HG02759 (cell line): ENCODE results near the gene CDRT4.
"Not testable (repeated sequence)": the region's sequence is repeated elsewhere in the genome, so short reads cannot be mapped to it uniquely, and the experiment has no call there.

Experiments
- ATAC-seq: cut with Tn5 transposase; IDR thresholded peaks from one replicate; pipeline ENCODE4 v1.9.1; 2021; ENCODE audit warnings: mild to moderate bottlenecking, moderate library complexity; ENCODE audit not compliant: unreplicated experiment

The CDRT4 gene

DNA sequence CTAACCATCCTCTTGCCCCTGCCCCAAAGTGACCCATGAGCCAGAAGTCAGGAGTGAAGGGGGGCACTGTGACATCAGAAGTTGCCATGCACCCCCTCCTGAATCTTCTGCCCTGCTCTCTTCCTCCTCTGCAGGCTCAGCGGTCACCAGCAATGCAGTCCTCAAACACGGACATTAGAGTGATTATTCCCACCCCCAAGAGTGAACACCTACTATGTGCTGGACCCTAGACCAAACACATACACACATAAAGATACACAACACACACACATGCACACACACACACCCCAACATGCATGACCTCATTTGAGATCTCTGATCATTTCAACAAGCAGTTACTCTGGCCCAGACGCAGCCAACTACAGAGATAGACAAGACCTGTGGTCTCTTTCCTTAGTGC lies at the start of gene CDRT4:
TSS of gene CDRT4 (minus strand) at position 30 of the 400 bp plus-strand sequence. CDS start 27,383 bp downstream, outside the sequence.
- ATAC-seq, result no peak

DNA sequence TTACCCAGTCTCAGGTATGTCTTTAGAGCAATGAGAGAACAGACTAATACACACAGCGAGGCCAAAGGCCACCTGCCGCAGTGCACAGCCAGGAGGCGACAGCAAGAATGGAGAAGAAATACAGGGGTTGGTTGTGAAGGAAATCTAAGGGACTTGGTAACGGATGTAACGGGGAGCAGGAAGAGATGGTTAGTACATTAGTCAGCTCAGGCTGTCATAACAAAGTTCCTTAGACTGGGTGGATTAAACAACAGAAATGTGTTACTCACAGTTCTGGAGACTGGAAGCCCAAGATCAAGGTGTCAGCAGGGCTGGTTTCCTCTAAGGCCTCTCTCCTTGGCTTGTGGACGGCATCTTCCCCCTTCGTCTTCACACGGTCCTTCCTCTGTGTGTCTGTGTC lies 48.7 kb upstream of the CDRT4 start:
- no peak for ATAC-seq

DNA sequence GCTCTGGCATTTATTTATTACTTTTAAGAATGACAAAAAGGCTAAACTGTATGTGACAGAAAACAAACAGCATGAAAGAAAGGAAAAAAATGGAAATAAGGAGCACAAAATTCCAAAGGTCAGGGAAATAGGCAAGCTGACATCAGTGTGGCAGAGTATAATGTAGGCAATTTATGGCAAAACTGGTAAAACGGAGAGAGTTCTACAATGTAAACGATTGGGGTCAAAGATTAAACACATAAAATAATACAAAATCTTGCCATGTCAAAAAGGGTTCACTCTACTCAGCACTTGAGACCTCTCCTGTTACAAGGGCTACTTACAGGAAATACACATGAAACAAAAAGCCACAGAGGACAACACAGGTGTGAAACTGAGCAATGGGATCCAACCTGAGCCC lies 47.0 kb upstream of the CDRT4 start:
- ATAC-seq, result no peak

DNA sequence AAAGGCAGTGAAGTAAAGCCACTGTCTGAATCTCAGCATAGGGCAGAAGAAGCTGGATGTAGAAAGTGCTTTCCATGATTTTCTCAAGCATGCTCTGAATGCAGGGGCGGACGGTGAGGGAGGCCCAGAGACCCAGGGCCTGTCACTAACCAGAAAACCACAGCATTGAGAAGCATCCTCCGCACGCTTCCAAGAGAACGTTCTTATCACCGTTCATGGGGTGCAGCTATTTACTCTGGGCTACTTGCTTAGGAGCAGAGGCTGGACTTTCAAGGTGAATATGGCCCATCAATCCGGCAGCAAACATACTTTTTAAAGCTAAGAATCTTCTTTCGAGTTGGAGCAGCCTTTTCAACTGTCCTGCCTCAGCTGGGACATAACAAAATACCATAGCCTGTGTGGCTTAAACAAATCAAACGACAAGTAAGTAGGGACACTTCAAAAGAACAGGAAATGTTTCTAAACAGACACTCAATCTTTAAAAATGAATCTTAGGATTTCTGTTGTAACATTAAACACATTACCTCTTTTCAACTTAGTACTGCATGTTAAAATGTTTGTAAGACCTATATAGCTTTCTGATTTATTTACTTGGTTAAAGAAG lies 46.5 kb upstream of the CDRT4 start:
- no peak for ATAC-seq

DNA sequence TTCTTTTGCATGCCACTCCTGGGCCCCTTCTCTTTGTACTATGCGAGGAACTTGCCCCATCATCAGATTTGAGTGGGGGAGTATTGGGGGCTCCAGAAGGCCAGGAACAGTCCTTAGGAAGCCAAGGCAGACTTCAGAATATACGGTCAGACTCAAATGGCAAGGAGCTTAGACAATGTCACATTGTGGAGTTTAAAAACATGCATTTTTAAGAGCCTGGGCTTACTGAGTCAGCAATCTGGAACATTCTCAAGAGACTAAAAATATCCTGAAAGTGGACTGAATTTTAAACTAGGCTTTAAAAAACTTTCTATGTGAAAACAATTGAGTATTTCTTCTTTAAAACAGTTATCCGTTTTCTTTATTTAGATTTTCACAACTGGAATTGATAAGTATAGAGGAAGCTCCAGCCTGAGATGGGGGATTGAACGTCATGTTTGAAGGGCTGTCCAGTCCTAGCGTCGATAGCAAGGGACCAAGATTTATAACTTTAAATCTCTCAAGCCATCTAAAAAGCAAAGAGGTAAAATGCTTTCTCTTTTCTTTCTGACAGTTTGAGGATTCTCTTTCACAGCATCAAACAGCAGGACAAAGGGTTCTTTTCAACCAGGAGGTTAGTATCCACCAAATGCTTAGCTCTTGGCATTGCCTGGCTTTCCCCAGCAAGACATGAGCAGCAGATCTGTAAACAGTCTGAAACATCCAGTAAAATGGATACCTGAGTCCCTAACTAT lies 45.8 kb upstream of the CDRT4 start:
- no peak for ATAC-seq

DNA sequence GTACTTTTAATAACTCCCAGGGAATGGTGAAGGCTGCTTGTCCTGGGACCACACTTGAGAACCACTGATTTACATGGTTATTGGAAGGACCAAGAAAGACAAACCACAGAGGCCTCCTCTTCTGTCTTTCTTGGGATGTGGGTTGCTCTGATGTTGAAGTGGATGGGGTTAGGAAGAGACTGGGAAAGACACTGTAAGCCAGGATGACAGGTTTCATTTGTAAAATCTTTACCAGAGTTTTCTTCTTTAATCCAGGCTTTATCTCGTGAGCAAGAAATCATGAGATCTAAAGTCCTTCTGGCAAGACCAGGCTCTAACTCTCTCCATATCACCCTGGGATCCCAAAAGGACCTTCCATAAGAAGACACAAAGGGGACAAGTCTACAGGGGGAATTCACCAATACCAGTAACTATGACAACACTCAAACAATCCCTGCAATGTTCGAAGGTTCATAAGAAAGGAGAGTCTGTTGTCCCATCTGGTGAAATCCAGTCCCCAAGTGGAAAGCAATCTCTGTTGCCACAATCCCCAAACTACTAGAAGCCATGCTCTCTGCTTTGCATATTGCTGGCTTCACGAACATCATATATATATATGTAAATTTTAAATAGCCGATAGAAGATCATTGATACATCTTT lies 44.8 kb upstream of the CDRT4 start:
- no peak for ATAC-seq

DNA sequence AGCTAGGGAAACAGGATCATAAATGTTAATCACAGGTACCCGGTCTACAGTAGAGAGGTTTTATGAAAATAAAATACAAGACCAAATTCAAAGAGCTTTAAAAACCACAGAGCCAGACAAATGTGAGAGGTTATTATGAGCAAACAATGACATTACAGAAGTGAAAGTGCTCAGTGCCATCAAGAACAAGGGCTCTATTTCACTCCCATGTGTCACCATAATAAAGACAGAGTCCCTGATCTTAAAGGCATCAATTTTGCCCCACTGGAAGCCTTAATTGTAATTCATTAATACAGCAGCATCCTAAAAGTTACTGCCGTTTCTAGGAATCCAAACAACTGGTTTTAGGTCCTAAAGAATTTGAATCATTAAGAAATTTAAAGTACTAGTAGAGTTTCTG lies 43.7 kb upstream of the CDRT4 start:
- no peak for ATAC-seq

DNA sequence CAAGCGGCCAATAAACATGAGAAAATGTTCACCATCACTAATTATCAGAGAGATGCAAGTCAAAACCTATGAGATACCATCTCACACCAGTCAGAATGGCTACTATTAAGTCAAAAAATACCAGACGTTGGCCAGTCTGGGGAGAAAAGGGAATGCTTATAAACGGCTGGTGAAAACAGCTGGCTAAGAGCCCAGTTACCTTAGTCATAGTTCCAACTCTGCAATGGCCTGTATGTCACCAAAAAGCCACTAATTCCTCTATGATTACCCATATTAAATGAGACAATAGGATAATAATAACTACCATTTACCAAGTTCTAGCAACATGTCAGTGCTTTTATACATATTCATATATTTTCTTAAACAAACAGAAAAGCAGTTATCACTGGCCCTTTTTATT lies 42.9 kb upstream of the CDRT4 start:
- no peak for ATAC-seq

DNA sequence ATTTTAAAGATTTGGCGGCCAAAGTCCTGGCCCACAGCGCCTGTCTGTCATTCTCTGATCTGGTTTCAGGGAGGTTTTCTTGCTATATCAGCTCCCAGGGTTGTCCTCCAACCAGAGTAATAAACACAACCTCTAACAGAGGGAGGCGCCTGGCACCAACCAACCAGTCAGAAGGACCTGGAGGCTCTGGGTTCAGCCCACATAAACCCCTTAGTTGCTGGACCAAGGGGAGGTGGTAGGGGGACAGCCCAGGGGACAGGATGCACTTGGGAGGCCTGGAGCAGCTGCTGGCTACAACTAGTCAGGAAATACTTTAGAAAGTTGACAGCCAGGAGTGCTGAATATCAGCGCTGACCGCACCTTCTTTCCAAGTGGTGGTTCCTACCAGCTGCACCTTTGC lies 41.7 kb upstream of the CDRT4 start:
- ATAC-seq, result no peak

DNA sequence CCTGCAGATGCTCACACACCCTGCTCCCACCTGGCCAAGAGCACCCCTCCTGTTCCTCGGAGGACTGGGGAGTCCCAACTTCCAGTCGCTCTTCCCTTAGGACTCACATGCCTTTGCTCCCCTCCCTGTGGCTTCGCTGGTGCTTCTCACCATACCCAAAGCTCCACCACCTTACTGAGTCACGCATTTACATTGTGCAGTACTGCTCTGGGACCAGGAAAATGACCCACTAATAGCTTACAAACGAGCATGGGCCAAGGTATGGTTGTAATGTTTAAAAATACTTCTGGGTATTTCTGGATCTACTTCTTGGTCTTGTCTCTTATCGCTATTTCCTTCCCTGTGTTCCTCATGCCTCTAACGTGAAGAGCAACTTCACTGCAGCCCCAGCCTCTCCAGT lies 41.0 kb upstream of the CDRT4 start:
- ATAC-seq, result no peak

DNA sequence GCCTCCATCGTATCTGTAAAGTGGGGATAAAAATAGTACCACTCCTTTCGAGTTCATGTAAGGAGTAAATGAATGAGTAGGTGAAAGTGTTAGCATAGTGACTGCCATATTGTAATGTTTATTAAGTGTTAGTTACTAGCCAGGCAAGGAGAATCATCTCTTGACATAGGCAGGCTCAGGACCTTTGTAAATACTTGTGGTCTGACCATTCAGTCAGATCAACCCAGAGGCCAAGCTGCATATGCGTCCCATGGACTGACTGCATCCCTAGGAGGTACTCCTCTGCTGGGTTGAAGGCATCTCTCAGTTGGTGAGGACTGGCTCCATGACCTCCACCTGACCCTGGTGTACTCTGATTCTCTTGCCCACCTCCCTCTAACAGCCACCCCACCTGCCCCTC lies 40.5 kb upstream of the CDRT4 start:
- no peak for ATAC-seq

DNA sequence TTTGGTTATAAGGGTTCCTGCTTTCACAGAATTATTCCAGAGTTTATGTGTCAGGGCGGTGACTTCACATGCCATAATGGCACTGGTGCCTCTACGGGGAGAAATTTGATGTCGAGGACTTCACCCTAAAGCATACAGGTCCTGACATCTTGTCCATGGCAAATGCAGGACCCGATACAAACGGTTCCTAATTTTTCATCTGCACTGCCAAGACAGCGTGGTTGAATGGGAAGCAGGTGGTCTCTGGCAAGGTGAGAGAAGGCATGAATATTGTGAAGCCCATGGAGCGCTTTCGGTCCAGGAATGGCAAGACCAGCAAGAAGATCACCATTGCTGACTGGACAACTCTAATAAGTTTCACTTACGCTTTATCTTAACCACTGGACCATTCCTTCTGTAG lies 39.6 kb upstream of the CDRT4 start:
- ATAC-seq, result no peak

DNA sequence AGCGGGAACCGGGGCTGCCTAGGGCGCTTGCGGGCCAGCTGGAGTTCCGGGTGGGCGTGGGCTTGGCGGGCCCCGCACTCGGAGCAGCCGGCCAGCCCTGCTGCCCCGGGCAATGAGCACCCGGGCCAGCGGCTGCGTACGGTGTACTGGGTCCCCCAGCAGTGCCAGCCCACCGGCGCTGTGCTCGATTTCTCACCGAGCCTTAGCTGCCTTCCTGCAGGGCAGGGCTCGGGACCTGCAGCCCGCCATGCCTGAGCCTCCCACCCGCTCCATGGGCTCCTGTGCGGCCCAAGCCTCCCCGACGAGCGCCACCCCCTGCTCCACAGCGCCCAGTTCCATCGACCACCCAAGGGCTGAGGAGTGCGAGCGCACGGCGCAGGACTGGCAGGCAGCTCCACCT lies 38.3 kb upstream of the CDRT4 start:
- not testable (repeated sequence) for ATAC-seq

DNA sequence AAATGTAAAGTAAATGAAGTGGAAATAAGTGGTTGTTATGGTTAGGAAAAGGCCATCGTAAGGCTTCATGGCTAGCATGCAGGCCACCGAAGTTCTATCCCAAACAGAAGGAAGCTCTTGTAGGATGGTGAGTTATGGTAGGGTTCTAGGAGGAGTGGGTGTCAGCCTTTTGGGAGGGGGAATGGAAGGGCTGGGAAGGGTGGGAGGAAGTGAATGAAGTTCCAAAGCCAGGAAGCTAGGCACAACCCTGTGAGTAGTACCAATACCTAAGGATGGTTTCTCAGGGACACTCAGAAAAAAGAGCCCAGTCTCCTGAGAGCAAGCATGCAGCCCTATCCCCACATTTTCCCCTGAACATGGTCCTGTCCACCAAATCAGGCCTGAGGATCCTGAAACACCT lies 36.3 kb upstream of the CDRT4 start:
- no peak for ATAC-seq

DNA sequence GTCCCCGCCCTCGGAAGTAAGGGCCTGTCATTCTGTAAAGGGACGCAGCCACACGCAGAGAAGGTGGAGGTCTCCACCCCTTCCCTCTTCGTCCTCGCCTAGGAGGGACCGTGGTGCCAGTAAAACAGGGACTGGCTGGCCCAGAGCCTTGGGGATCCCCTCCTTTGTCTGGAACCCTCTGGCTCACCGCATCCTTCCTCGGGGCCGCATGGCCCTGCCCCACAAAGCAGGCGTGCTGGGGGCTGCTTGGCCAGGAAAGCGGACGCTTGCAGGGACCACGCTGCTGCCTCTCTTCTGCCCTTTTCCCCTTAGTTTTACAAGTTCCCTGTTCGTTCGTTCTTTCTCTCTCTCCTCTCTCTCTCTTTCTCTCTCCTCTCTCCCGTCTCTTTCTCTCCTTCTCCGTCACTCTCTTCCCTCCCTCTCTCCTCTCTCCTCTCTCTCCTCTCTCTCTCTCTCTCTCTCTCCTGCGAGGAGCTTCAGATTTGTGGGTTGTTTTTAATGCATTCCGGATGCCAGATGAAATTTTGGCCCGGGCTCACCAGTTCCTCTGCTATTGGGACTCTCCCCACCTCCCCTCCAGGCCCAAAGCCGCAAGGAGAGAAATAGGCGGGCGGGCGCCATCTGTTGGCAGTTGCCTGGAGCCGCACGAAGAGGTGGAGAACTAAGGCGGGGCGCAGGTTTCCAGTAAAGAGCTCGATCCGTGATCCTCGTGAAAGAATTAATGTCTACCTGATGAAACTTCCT lies 35.1 kb upstream of the CDRT4 start:
- ATAC-seq, result peak; percentile 96

DNA sequence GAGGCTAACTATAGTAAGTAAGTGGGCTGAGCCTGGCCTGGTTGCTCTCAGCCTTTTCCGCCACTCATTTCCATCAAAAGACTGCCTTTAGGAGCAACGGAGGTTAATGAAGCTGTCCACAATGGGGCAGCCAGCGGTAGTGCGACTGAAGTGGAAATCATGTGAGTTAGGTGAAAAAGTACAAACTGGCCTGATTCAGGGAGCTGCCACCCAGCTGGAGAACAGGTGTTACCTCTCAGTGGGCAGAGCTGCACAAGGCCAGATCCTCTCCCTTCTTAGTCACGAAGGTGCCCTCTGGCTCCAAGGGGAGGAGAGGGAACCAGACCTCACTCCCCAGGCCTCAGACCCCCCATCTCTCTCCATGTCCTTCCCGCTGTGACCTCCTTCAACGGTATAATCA lies 34.4 kb upstream of the CDRT4 start:
- ATAC-seq, result no peak

DNA sequence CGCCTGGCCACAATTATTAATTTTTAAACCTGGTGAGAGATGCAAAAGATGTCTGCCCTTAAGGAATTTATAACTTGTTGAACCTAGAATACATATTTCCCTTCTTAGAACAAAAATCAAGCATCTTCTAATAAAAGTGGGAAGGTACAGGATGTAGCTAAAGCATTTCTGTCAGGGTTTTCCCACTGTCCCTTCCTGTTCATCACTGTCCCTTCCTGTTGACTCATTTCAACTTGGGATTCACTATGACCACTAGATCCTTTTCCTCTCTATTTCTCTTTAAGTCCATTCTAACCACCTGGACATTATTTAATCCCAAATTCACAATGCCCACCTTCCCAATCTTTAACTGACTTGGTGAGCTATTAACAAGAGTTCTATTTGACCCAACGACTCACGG lies 33.9 kb upstream of the CDRT4 start:
- no peak for ATAC-seq

DNA sequence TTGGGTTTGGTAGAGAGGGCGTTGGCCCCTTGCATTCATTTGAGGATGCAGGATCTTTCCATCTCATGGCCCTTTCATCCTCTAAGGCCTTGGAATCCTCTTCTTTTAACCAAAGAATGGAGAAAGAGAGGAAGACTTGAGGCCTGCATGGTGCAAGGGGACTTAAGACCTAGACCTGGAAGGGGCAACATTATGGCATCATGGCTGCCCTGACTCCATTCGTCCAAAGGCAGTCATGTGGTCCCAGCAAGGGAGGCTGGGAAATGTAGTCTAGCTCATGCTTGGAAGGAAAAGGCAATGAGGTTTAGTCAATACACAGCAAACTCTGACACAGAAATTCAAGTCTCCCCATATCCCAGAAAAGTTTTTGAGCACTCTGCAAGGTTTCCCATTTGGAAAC lies 30.7 kb upstream of the CDRT4 start:
- ATAC-seq, result no peak

DNA sequence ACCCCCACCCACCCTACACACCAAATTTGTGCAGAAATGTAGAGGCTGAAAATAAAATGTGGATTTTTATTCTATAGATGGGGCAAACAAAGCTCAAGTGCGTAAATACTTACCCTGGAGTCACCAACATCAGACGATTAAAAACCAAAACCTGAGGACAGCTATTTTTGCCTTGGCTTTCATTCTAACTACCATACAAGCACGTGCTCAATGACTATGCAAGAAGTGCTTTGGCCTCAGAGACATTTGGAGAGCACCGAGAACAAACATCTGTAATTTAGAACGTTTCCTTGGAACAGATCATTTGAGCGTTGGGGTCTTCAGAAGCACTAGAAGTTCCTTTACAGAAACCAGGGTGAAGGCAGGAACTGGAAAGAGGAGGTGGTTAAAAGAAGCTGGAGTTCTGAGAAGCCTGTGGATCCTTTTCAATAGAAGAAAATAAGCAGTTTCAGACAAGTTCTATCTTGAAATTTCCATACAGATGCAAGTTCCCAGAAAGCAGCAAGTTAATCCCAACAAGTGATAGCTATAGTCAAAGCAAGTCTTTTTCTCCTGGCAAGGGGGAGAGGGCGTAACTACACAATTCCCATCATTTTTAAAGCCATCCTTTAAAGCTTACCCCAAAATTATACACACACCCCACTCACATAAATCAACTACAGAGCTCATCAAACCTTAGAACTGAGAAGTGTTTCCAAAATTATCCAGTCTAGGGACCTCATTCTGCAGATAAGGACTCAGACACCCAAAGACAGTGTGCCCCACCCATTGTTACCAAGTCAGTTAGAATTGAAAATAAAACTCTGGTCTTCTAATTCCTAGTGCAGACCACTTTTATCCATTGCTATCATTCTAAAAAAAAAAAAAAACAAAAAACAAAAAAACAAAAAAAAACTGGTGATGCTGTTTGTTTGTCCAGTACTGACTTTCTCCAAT lies 29.6 kb upstream of the CDRT4 start:
- no peak for ATAC-seq

DNA sequence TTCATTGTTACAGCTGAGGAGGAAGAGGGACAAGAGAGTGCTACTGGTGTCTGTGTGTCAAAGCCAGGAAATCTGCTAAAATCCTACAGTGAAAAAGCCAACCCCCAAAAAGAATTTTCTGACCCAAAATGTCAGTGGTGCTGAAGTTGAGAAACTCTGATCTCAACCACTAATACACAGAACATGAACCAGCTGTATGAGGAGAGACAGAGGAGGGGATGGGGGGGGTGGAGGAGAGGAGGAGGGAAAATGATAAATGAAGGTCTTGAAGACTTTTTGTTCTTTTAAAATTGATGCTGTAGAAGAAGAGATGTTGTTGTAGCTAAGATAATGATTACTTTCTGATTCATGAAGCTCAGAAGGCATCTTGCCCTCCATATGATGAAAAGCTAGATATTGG lies 27.4 kb upstream of the CDRT4 start:
- no peak for ATAC-seq

DNA sequence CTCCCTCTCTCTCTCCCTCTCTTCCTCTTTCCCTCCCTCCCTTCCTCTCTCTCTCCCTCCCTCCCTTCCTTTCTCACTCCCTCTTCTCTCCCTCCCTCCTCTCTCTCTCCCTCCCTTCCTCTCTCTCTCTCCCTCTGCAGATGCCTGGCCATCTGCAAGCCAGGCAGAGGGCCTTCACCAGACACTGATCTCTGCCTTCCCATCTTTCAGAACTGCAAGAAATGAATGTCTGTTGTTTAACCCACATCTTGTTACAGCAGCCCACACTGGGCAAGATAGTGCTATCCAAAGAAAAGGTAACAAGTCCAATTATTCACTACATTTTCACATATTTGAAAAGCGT lies 26.2 kb upstream of the CDRT4 start:
- no peak for ATAC-seq
